ENCODE data around the gene HEXIM2.

The HEXIM2 gene

DNA sequence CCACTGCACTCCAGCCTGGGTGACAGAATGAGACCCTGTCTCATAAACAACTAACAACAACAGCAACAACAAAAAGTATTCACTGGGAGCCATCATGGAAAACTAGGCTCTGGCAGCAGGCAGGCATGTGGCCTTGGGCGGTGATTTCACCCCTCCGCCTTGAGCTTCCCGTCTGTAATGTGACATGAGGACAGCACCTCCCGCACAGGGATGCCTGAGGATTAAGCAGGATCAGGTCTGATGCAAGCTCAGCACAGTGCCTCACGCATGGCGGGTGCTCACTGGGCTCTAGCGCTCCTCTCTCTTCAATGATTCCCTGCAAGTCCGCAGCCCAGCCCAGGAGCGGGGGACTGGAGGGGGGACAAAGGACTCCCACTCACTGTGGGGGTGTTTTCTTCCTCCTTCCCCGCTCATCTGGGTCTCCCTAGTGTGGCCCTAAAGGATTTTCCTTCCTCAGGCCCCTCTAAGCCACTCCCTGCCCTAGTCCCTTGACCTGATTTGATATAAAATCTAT, 32.2 kb upstream of the HEXIM2 start (continued):
- TF ChIP-seq, protein P1, sequence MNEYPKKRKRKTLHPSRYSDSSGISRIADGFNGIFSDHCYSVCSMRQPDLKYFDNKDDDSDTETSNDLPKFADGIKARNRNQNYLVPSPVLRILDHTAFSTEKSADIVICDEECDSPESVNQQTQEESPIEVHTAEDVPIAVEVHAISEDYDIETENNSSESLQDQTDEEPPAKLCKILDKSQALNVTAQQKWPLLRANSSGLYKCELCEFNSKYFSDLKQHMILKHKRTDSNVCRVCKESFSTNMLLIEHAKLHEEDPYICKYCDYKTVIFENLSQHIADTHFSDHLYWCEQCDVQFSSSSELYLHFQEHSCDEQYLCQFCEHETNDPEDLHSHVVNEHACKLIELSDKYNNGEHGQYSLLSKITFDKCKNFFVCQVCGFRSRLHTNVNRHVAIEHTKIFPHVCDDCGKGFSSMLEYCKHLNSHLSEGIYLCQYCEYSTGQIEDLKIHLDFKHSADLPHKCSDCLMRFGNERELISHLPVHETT (tag by site-specific recombination; IDR thresholded peaks at IDR 0.05) = no peak
- TF ChIP-seq ZNF560 (tag by site-specific recombination; IDR thresholded peaks at IDR 0.05; ENCODE audit: borderline replicate concordance) (no peak), ZXDB (tag by site-specific recombination; IDR thresholded peaks at IDR 0.05) (no peak), TCF7L2 (IDR thresholded peaks at IDR 0.05; ENCODE audit: borderline replicate concordance, low read depth, low read length) (no peak), ZNF837 (tag by site-specific recombination; IDR thresholded peaks at IDR 0.05) (no peak), ZNF626 (tag by site-specific recombination; IDR thresholded peaks at IDR 0.05) (no peak), IKZF3 (tag by site-specific recombination; IDR thresholded peaks at IDR 0.05) (peak; percentile 78), ZNF169 (tag by site-specific recombination; IDR thresholded peaks at IDR 0.05) (no peak), ZNF132 (tag by site-specific recombination; IDR thresholded peaks at IDR 0.05; ENCODE audit: borderline replicate concordance) (no peak), ZNF585B (tag by site-specific recombination; IDR thresholded peaks at IDR 0.05) (no peak), ZNF37A (tag by site-specific recombination; IDR thresholded peaks at IDR 0.05) (no peak), HOXD13 (CRISPR knock-in tag; IDR thresholded peaks at IDR 0.05; ENCODE audit: borderline replicate concordance) (no peak), ZNF747 (tag by site-specific recombination; IDR thresholded peaks at IDR 0.05) (no peak), SP3 (tag by site-specific recombination; IDR thresholded peaks at IDR 0.05) (no peak), KLF1 (tag by site-specific recombination; IDR thresholded peaks at IDR 0.05) (no peak), ZNF510 (tag by site-specific recombination; IDR thresholded peaks at IDR 0.05; ENCODE audit: insufficient replicate concordance) (no peak), ZNF707 (tag by site-specific recombination; IDR thresholded peaks at IDR 0.05) (no peak), SP7 (tag by site-specific recombination; IDR thresholded peaks at IDR 0.05) (peak; percentile 58; the same call in 1 of the 2 replicates), PRDM1 (tag by site-specific recombination; IDR thresholded peaks at IDR 0.05) (no peak), ZNF404 (tag by site-specific recombination; IDR thresholded peaks at IDR 0.05) (no peak), WT1 (tag by site-specific recombination; IDR thresholded peaks at IDR 0.05) (no peak), ZNF600 (tag by site-specific recombination; IDR thresholded peaks at IDR 0.05) (peak; percentile 61), ZNF155 (tag by site-specific recombination; IDR thresholded peaks at IDR 0.05) (no peak), ZNF394 (tag by site-specific recombination; IDR thresholded peaks at IDR 0.05; ENCODE audit: borderline replicate concordance) (no peak)
- TF ChIP-seq, protein P2, sequence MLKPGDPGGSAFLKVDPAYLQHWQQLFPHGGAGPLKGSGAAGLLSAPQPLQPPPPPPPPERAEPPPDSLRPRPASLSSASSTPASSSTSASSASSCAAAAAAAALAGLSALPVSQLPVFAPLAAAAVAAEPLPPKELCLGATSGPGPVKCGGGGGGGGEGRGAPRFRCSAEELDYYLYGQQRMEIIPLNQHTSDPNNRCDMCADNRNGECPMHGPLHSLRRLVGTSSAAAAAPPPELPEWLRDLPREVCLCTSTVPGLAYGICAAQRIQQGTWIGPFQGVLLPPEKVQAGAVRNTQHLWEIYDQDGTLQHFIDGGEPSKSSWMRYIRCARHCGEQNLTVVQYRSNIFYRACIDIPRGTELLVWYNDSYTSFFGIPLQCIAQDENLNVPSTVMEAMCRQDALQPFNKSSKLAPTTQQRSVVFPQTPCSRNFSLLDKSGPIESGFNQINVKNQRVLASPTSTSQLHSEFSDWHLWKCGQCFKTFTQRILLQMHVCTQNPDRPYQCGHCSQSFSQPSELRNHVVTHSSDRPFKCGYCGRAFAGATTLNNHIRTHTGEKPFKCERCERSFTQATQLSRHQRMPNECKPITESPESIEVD (tag by site-specific recombination; IDR thresholded peaks at IDR 0.05) = no peak
- TF ChIP-seq, protein P3, sequence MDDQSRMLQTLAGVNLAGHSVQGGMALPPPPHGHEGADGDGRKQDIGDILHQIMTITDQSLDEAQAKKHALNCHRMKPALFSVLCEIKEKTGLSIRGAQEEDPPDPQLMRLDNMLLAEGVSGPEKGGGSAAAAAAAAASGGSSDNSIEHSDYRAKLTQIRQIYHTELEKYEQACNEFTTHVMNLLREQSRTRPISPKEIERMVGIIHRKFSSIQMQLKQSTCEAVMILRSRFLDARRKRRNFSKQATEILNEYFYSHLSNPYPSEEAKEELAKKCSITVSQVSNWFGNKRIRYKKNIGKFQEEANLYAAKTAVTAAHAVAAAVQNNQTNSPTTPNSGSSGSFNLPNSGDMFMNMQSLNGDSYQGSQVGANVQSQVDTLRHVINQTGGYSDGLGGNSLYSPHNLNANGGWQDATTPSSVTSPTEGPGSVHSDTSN (CRISPR knock-in tag; IDR thresholded peaks at IDR 0.05) = no peak
- TF ChIP-seq, protein P4, sequence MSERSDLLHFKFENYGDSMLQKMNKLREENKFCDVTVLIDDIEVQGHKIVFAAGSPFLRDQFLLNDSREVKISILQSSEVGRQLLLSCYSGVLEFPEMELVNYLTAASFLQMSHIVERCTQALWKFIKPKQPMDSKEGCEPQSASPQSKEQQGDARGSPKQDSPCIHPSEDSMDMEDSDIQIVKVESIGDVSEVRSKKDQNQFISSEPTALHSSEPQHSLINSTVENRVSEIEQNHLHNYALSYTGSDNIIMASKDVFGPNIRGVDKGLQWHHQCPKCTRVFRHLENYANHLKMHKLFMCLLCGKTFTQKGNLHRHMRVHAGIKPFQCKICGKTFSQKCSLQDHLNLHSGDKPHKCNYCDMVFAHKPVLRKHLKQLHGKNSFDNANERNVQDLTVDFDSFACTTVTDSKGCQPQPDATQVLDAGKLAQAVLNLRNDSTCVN (tag by site-specific recombination; optimal IDR thresholded peaks at IDR 0.05) = no peak
- TF ChIP-seq, protein P5, sequence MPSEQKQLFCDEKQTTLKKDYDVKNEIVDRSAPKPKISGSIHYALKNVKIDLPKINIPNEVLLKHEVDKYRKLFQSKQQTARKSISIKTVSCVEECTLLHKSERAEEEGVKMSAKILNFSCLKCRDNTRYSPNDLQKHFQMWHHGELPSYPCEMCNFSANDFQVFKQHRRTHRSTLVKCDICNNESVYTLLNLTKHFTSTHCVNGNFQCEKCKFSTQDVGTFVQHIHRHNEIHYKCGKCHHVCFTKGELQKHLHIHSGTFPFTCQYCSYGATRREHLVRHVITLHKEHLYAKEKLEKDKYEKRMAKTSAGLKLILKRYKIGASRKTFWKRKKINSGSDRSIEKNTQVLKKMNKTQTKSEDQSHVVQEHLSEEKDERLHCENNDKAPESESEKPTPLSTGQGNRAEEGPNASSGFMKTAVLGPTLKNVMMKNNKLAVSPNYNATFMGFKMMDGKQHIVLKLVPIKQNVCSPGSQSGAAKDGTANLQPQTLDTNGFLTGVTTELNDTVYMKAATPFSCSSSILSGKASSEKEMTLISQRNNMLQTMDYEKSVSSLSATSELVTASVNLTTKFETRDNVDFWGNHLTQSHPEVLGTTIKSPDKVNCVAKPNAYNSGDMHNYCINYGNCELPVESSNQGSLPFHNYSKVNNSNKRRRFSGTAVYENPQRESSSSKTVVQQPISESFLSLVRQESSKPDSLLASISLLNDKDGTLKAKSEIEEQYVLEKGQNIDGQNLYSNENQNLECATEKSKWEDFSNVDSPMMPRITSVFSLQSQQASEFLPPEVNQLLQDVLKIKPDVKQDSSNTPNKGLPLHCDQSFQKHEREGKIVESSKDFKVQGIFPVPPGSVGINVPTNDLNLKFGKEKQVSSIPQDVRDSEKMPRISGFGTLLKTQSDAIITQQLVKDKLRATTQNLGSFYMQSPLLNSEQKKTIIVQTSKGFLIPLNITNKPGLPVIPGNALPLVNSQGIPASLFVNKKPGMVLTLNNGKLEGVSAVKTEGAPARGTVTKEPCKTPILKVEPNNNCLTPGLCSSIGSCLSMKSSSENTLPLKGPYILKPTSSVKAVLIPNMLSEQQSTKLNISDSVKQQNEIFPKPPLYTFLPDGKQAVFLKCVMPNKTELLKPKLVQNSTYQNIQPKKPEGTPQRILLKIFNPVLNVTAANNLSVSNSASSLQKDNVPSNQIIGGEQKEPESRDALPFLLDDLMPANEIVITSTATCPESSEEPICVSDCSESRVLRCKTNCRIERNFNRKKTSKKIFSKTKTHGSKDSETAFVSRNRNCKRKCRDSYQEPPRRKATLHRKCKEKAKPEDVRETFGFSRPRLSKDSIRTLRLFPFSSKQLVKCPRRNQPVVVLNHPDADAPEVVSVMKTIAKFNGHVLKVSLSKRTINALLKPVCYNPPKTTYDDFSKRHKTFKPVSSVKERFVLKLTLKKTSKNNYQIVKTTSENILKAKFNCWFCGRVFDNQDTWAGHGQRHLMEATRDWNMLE (tag by site-specific recombination; conservative IDR thresholded peaks at IDR 0.05; ENCODE audit: low read depth) = no peak
- TF ChIP-seq, protein P6, sequence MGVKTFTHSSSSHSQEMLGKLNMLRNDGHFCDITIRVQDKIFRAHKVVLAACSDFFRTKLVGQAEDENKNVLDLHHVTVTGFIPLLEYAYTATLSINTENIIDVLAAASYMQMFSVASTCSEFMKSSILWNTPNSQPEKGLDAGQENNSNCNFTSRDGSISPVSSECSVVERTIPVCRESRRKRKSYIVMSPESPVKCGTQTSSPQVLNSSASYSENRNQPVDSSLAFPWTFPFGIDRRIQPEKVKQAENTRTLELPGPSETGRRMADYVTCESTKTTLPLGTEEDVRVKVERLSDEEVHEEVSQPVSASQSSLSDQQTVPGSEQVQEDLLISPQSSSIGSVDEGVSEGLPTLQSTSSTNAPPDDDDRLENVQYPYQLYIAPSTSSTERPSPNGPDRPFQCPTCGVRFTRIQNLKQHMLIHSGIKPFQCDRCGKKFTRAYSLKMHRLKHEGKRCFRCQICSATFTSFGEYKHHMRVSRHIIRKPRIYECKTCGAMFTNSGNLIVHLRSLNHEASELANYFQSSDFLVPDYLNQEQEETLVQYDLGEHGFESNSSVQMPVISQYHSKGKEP (tag by site-specific recombination; IDR thresholded peaks at IDR 0.05) = peak; percentile 77

All from HEK293 (cell line).